ENCODE measurements around the gene KLHDC7A.

DNA sequence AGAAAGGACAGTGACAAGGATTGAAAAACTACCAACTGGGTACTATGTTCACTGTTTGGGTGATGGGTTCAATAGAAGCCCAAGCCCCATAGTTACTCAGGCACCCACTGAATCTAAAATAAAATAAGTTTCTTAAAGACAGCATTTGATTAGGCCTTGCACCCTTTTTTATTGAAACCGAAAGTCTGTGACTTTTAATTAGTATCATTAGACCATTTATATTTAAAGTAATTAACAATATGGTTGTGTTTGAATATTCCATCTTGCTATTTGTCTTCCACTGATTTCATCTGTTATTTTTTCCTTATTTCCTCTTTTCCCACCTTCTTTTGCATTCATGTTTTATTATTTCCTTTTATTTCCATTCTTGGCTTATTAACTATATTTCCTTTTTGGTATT lies 27.4 kb downstream of the KLHDC7A start:
- TF ChIP-seq EZH2 (IDR thresholded peaks at IDR 0.05; ENCODE audit: borderline replicate concordance, insufficient read depth, low read length, poor library complexity, severe bottlenecking) (no peak), MXI1 (conservative IDR thresholded peaks at IDR 0.05; ENCODE audit: poor library complexity, severe bottlenecking) (no peak), POLR2AphosphoS5 (IDR thresholded peaks at IDR 0.05) (no peak)
- TF ChIP-seq, protein P1, sequence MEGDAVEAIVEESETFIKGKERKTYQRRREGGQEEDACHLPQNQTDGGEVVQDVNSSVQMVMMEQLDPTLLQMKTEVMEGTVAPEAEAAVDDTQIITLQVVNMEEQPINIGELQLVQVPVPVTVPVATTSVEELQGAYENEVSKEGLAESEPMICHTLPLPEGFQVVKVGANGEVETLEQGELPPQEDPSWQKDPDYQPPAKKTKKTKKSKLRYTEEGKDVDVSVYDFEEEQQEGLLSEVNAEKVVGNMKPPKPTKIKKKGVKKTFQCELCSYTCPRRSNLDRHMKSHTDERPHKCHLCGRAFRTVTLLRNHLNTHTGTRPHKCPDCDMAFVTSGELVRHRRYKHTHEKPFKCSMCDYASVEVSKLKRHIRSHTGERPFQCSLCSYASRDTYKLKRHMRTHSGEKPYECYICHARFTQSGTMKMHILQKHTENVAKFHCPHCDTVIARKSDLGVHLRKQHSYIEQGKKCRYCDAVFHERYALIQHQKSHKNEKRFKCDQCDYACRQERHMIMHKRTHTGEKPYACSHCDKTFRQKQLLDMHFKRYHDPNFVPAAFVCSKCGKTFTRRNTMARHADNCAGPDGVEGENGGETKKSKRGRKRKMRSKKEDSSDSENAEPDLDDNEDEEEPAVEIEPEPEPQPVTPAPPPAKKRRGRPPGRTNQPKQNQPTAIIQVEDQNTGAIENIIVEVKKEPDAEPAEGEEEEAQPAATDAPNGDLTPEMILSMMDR (IDR thresholded peaks at IDR 0.05; ENCODE audit: poor library complexity, severe bottlenecking) = no peak
